ENCODE results near the gene TMC6. TPM values are rescaled to one million over a fixed set of nuclear protein-coding genes. Genes with fewer than 3 reads are reported as not detected.

The TMC6 gene
- total and polyA plus RNA-seq, 2 of the 4 experiments (the other 2 are of a cell fraction) = 0.19 TPM; not detected in 1

DNA sequence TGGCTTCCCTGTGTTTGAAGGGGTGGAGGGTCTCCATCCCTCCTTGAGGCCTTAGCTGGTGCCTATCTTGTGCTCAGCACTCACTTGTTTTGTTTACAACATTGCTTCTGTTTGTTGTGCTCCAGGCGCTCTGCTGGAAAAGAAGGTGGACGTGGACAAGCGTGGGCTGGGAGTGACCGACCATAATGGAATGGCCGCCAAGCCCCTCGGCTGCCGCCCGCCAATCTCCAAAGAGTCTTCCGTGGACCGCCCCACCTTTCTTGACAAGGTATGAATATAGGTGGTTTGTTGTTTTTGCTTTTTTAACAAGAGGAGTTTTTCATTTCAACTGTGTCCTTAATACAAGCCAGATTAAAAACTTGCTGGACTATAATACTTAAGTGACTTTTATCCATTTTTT is 53.5 kb downstream of the TMC6 start:
- H3K79me1 ChIP-seq (ENCODE audit: low read depth in 1 of 2, low read length in 2 of 2) = no peaks in the 10 kb centered on the region
- intact Hi-C loops (cut with micrococcal nuclease) (no loop called here), in situ Hi-C loops (cut with MboI; ENCODE audit: low sequenced_read_pairs) (no loop called here), dilution Hi-C loops (cut with HindIII; ENCODE audit: low sequenced_read_pairs, unreplicated experiment) (no loop called here)
- no peaks in the 10 kb centered on the region for H3K27me3 ChIP-seq (ENCODE audit: control insufficient read depth, insufficient read depth, low read length)
- no peak overlapping the region for H4K8ac ChIP-seq (ENCODE audit: low read depth in 2 of 2, low read length in 2 of 2)
- no peak overlapping the region for H3K14ac ChIP-seq (replicated peaks; ENCODE audit: low read depth, low read length)
- H3K4me3 ChIP-seq (ENCODE audit: insufficient read depth, low read depth, low read length) = no peak overlapping the region
- H3K4me2 ChIP-seq (ENCODE audit: low read depth, low read length) = no peak overlapping the region
- ChIA-PET POLR2A (ENCODE audit: unreplicated experiment) (no interaction called here), CTCF (interaction anchor here (2.4 kb wide), 1 partner anchor 10 kb away, joined by 6 read pairs; no protein-coding TSS in a partner anchor)
- TF ChIP-seq SMC3 (IDR thresholded peaks at IDR 0.05; ENCODE audit: low read depth, low read length) = no peak
- TF ChIP-seq CEBPB (IDR thresholded peaks at IDR 0.05; ENCODE audit: low read depth, low read length) = no peak
- no peak for TF ChIP-seq BHLHE40 (IDR thresholded peaks at IDR 0.05; ENCODE audit: low read depth, low read length)
- TF ChIP-seq MXI1 (IDR thresholded peaks at IDR 0.05; ENCODE audit: borderline replicate concordance, low read depth, low read length) = no peak
- TF ChIP-seq RAD21 (IDR thresholded peaks at IDR 0.05; ENCODE audit: low read length) = no peak
- no peak overlapping the region for H2BK15ac ChIP-seq (ENCODE audit: low read depth, low read length)
- H4K5ac ChIP-seq (ENCODE audit: low read depth, low read length) = no peak overlapping the region
- H2BK120ac ChIP-seq (ENCODE audit: low read depth, low read length) = no peak overlapping the region
- H3K4ac ChIP-seq (ENCODE audit: low read depth, low read length) = no peak overlapping the region
- H3K23ac ChIP-seq (ENCODE audit: low read depth, low read length) = no peak overlapping the region
- no peak overlapping the region for H3K56ac ChIP-seq (ENCODE audit: extremely low read depth, insufficient read depth, low read length)
- no peaks in the 10 kb centered on the region for H3K9me3 ChIP-seq (ENCODE audit: control insufficient read depth, insufficient read depth, low read length)
- no peak overlapping the region for H4K91ac ChIP-seq (ENCODE audit: insufficient read depth, low read depth, low read length)
- H3K4me1 ChIP-seq (ENCODE audit: control insufficient read depth, insufficient read depth, low read length) = no peaks in the 10 kb centered on the region
- no peak overlapping the region for H2AK5ac ChIP-seq (ENCODE audit: low read depth, low read length)
- no TSS peak for BruUV-seq (replicated peaks)
- DNase-seq = no peak
- peaks cover 51% of the 10 kb centered on the region for H3K36me3 ChIP-seq (ENCODE audit: control insufficient read depth, insufficient read depth, low read length)
- no peak overlapping the region for H3K9ac ChIP-seq (ENCODE audit: low read depth, low read length)
- ATAC-seq (ENCODE audit: low read depth) = no peak
- H4K20me1 ChIP-seq (ENCODE audit: insufficient read depth, low read length) = no peaks in the 10 kb centered on the region
- no peak overlapping the region for H3K18ac ChIP-seq (ENCODE audit: low read depth, low read length)
- H2BK5ac ChIP-seq (ENCODE audit: low read depth, low read length, poor library complexity, severe bottlenecking) = no peak overlapping the region
- no peak overlapping the region for H2BK20ac ChIP-seq (ENCODE audit: low read depth, low read length)
- H2AFZ ChIP-seq (replicated peaks; ENCODE audit: low read length, poor library complexity) = peak overlapping the region; percentile 23
- no CpG with 5 or more reads among the region's 10 CpGs for WGBS, 2 experiments (ENCODE audit: extremely low coverage in 2 of 2, insufficient read length in 1 of 2)
- peak overlapping the region; percentile 65 for H2AK9ac ChIP-seq (replicated peaks; ENCODE audit: low read depth, low read length, poor library complexity)
- H3K27ac ChIP-seq (ENCODE audit: insufficient read depth, low read length) = no peak overlapping the region
- no peaks in the 10 kb centered on the region for H3K9me1 ChIP-seq (ENCODE audit: insufficient read depth, low read length)

All from IMR-90 (cell line).